RWPE1 (cell line): ENCODE measurements around the gene GALNT2.

Experiments
- CTCF ChIA-PET: fragments of 350-600 bp; sonication (Branson Sonifier 250); formaldehyde crosslinking; extraction: SDS; loops from one replicate; lab custom pipeline; 2021; lab: Yijun Ruan, JAX
- POLR2A ChIA-PET: fragments of 400-600 bp; formaldehyde crosslinking; extraction: SDS; loops from one replicate; lab custom pipeline; 2020; ENCODE audit warnings: antibody characterized with exemption; ENCODE audit not compliant: low non-redundant PET; lab: Yijun Ruan, JAX
- DNase-seq: peaks from one replicate; pipeline ENCODE4 v3.0.0; 2012; ENCODE audit warnings: low spot score
- H3K27ac ChIP-seq: fragments of 450-650 bp; 2 replicates; pipeline ENCODE4 v1.5.1; 2017
- CTCF ChIP-seq: fragments of 450-650 bp; conservative IDR thresholded peaks from 2 replicates; pipeline ENCODE4 v1.5.1; 2017; ENCODE audit warnings: low read depth, mild to moderate bottlenecking

The GALNT2 gene

GRCh38 chr1:230219174-230220067 is 152.4 kb downstream of the GALNT2 start:
- ChIA-PET CTCF (no interaction called here), POLR2A (no interaction called here)
- H3K27ac ChIP-seq: no peak overlapping the region
- no peak for DNase-seq
- no peak for TF ChIP-seq CTCF

GRCh38 chr1:230220478-230220877 is 153.4 kb downstream of the GALNT2 start:
- DNase-seq: no peak
- POLR2A ChIA-PET: no interaction called here
- no peak for TF ChIP-seq CTCF
- CTCF ChIA-PET: interaction anchor here (0.5 kb wide), 1 partner anchor 38 kb away, joined by 4 read pairs; no protein-coding TSS in a partner anchor
- H3K27ac ChIP-seq: no peak overlapping the region

GRCh38 chr1:230220907-230221306 is 153.9 kb downstream of the GALNT2 start:
- H3K27ac ChIP-seq: no peak overlapping the region
- ChIA-PET CTCF (interaction anchor here (0.5 kb wide), 1 partner anchor 38 kb away, joined by 4 read pairs; no protein-coding TSS in a partner anchor), POLR2A (no interaction called here)
- TF ChIP-seq CTCF: no peak
- no peak for DNase-seq

GRCh38 chr1:230222678-230223077 is 155.6 kb downstream of the GALNT2 start:
- POLR2A ChIA-PET: no interaction called here
- DNase-seq: no peak
- TF ChIP-seq CTCF: no peak
- CTCF ChIA-PET: interaction anchor here (0.6 to 0.7 kb wide), 2 partner anchors 124 to 577 kb away, joined by 3 read pairs; no protein-coding TSS in a partner anchor
- H3K27ac ChIP-seq: no peak overlapping the region

- no peak for TF ChIP-seq CTCF
- CTCF ChIA-PET: no interaction called here
- POLR2A ChIA-PET: no interaction called here
- H3K27ac ChIP-seq: no peak overlapping the region
- no peak for DNase-seq
These were observed 157.3 kb downstream of the GALNT2 start for GRCh38 chr1:230224101-230224960.
